ENCODE data around the gene VDAC1.

GRCh38 chr5:133957080-133957479 is 47.7 kb downstream of the VDAC1 start:
- TF ChIP-seq ATF3 (IDR thresholded peaks at IDR 0.05; ENCODE audit: borderline replicate concordance, extremely low read depth, low read depth, low read length) (no peak), RAD21 (IDR thresholded peaks at IDR 0.05; ENCODE audit: insufficient read depth, low read depth, low read length) (no peak)
